HS-5 (cell line): ENCODE data around the gene CHRND.

Source experiments
- DNase-seq: peaks from one replicate; pipeline ENCODE4 v3.0.0-alpha.2; 2012; ENCODE audit warnings: low read depth

The CHRND gene

GRCh38 chr2:232576995-232577394 is 51.0 kb downstream of the CHRND start:
- DNase-seq: no peak

DNA sequence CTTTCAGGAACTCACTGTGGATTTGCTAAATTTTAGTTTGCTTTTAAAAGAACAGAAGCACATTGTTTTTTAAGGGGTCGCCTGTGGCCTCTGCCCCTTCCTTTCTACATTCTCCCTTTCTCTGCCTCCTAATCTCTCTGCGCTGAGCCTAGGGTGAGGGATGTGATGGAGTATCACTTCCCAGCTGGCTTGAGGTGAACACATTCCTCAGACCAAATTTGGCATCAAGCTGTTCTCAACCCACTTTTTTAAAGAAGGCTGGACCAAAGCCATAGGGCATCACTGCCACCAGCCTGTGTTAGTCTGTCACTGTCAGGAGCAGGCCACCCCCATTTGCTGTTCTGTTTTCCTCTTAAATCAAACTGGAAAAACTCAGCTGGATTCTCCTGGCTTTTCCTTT is 51.9 kb downstream of the CHRND start:
- DNase-seq: no peak

DNA sequence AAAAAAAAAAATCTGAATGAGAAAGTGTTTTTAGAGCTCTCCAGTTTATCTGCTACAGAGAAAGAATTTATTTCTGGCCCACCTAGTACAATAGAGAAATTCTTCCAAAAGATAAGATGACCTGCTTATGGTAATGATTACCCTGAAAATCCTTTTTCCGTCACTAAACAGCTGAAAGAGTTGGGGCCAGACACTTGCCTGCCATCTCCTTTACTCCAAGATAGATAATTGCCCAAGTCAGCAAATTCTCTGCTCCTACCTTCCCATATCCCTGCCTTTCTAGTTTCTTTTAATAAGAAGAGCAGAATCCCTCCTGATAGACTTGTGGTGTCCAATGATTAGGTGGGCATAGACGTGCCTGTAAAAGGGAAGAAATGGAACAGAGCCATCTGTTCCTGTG is 52.7 kb downstream of the CHRND start:
- DNase-seq: no peak

DNA sequence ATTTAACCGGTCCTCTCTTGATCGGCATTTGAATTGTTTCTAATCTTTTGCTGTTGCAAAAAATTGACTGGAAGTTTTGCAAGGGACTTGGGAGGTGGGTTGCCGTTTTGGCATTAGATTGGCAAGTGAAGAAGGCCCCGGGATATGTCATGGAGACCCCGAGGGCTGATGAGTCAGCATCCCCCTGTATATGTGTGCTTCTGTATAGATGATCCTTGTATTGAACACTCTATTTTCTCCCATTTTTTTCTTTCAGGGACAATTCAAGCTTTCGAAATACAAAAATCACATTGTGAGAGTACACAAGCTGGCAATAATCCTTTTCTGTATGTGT is 54.7 kb downstream of the CHRND start:
- DNase-seq: no peak

DNA sequence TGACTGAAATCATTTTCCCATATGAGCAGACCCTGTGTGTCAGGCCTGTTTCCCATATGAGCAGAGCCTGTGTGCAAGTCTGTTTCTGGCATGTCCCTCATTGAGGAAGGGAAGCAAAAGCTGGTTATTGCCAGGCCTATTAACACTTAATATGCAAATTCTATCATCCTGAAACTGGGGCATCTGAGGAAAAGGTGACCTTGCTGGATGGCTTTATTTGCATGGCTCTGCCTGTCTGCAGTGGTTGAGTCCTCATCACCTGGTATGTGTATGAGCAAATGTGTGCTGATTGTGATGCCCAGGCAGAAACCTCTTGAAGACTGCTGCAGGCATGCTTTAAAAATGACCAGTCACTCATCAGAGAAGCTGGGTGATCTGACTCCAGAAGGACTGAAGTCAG is 55.8 kb downstream of the CHRND start:
- DNase-seq: no peak

- DNase-seq: no peak
Measured at GRCh38 chr2:232584238-232584637, 58.3 kb downstream of the CHRND start.
